Gastrocnemius medialis (tissue), 4 donors: ENCODE data around the gene SYTL2. TPM values are rescaled to one million over a fixed set of nuclear protein-coding genes. Genes with fewer than 3 reads are reported as not detected.

ENCODE experiments used
- ATAC-seq, 2 donors: fragments of 150-250 bp; one replicate each; pipeline ENCODE4 v1.9.1; 2016
- DNase-seq, 2 donors: peaks; one replicate each; pipeline ENCODE4 v3.0.0-alpha.2; 2019
- H3K27ac ChIP-seq, 4 donors: fragments of 200-600 bp; sonication (generic); 1 replicate in 1 of 4; 2 replicates in 3 of 4; pipeline ENCODE4 v1.5.1; 2016 to 2018; ENCODE audit warnings: mild to moderate bottlenecking in 2 of 4, moderate library complexity in 1 of 4
- H3K27me3 ChIP-seq, 3 donors: fragments of 200-600 bp; sonication (generic) in 2 of 3; 1 replicate in 1 of 3; 2 replicates in 2 of 3; pipeline versions ENCODE4 v1.5.1 to v1.6.0; 2016 to 2019; ENCODE audit warnings: mild to moderate bottlenecking in 1 of 3, moderate library complexity in 1 of 3
- H3K36me3 ChIP-seq, 2 donors: fragments of 200-600 bp; sonication (generic) in 1 of 2; one replicate each; pipeline ENCODE4 v1.5.1; 2017 to 2018
- H3K4me1 ChIP-seq, 2 donors: fragments of 200-600 bp; sonication (generic) in 1 of 2; one replicate each; pipeline ENCODE4 v1.5.1; 2016 to 2017; ENCODE audit warnings: mild to moderate bottlenecking in 2 of 2
- H3K4me3 ChIP-seq, 4 donors: fragments of 200-600 bp; sonication (generic) in 3 of 4; 1 replicate in 1 of 4; 2 replicates in 3 of 4; pipeline ENCODE4 v1.5.1; 2016 to 2019; ENCODE audit warnings: mild to moderate bottlenecking in 2 of 4
- H3K9me3 ChIP-seq, 3 donors: fragments of 200-600 bp; sonication (generic) in 2 of 3; 1 replicate in 1 of 3; 2 replicates in 2 of 3; pipeline ENCODE4 v1.5.1; 2016 to 2019
- POLR2A ChIP-seq, 2 donors: fragments of 450-650 bp; IDR thresholded peaks; one replicate each; pipeline ENCODE4 v1.6.1; 2017; ENCODE audit warnings: antibody characterized with exemption in 2 of 2, mild to moderate bottlenecking in 2 of 2, moderate library complexity in 2 of 2
- in situ Hi-C, 4 donors: fragments of 200-750 bp; cut with MboI; loops; one replicate each; pipeline versions ENCODE4 v1.15.0 to v1.8.0; 2017; ENCODE audit warnings: low sequenced_read_pairs in 4 of 4
- intact Hi-C: fragments of 100-400 bp; cut with DNase I; formaldehyde crosslinking; loops from one replicate; pipeline ENCODE4 v1.15.1; 2023; ENCODE audit warnings: low total_unique reads
- total RNA-seq, 4 donors: library from RNA; depleted of rRNA; stranded (reverse); fragments of >200 nt; gene quantifications; one replicate each; pipeline versions ENCODE4 v1.1.0 to v1.2.3, GENCODE V29; 2016
- TF ChIP-seq, protein P1 (sequence below), 5 experiments: fragments of 450-650 bp in 3 of 5; fragments of 200-600 bp in 2 of 5; sonication (generic) in 2 of 5; IDR thresholded peaks in 4 of 5; conservative IDR thresholded peaks in 1 of 5; 1 replicate in 4 of 5; 2 replicates in 1 of 5; pipeline ENCODE4 v1.5.1; 2016 to 2019; ENCODE audit warnings: antibody characterized with exemption in 5 of 5, mild to moderate bottlenecking in 3 of 5, moderate library complexity in 3 of 5

Gene SYTL2
- total RNA-seq, 4 donors from 2014 or later: 0.97 to 11.9 (median 2.7) TPM

- no peaks in the 10 kb centered on the region for H3K9me3 ChIP-seq
- in situ Hi-C loops: no loop called here
- TF ChIP-seq, protein P1, sequence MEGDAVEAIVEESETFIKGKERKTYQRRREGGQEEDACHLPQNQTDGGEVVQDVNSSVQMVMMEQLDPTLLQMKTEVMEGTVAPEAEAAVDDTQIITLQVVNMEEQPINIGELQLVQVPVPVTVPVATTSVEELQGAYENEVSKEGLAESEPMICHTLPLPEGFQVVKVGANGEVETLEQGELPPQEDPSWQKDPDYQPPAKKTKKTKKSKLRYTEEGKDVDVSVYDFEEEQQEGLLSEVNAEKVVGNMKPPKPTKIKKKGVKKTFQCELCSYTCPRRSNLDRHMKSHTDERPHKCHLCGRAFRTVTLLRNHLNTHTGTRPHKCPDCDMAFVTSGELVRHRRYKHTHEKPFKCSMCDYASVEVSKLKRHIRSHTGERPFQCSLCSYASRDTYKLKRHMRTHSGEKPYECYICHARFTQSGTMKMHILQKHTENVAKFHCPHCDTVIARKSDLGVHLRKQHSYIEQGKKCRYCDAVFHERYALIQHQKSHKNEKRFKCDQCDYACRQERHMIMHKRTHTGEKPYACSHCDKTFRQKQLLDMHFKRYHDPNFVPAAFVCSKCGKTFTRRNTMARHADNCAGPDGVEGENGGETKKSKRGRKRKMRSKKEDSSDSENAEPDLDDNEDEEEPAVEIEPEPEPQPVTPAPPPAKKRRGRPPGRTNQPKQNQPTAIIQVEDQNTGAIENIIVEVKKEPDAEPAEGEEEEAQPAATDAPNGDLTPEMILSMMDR (IDR thresholded peaks at IDR 0.05 in 4 of 5, conservative IDR thresholded peaks at IDR 0.05 in 1 of 5): no peak
- TF ChIP-seq POLR2A (IDR thresholded peaks at IDR 0.05): no peak
- DNase-seq (no peak), ATAC-seq (no peak)
- H3K27me3 ChIP-seq: no peaks in the 10 kb centered on the region
- intact Hi-C loops: no loop called here
- no peak overlapping the region for H3K4me3 ChIP-seq
- no peak overlapping the region for H3K27ac ChIP-seq
- H3K4me1 ChIP-seq: no peaks in the 10 kb centered on the region
- no peaks in the 10 kb centered on the region for H3K36me3 ChIP-seq
These were observed 41.2 kb downstream of the SYTL2 start for GRCh38 chr11:85769771-85770170.

- no peak for DNase-seq
- H3K27me3 ChIP-seq: no peaks in the 10 kb centered on the region
- no peaks in the 10 kb centered on the region for H3K9me3 ChIP-seq
- ATAC-seq: no peak
- in situ Hi-C loops: no loop called here
- H3K27ac ChIP-seq: no peak overlapping the region
- H3K4me3 ChIP-seq: no peak overlapping the region
- H3K4me1 ChIP-seq: no peaks in the 10 kb centered on the region
- H3K36me3 ChIP-seq: no peaks in the 10 kb centered on the region
- TF ChIP-seq, protein P1 (IDR thresholded peaks at IDR 0.05 in 4 of 5, conservative IDR thresholded peaks at IDR 0.05 in 1 of 5): no peak
- TF ChIP-seq POLR2A (IDR thresholded peaks at IDR 0.05): no peak
- intact Hi-C loops: no loop called here
These were observed 42.3 kb downstream of the SYTL2 start for GRCh38 chr11:85768473-85769146.

DNA sequence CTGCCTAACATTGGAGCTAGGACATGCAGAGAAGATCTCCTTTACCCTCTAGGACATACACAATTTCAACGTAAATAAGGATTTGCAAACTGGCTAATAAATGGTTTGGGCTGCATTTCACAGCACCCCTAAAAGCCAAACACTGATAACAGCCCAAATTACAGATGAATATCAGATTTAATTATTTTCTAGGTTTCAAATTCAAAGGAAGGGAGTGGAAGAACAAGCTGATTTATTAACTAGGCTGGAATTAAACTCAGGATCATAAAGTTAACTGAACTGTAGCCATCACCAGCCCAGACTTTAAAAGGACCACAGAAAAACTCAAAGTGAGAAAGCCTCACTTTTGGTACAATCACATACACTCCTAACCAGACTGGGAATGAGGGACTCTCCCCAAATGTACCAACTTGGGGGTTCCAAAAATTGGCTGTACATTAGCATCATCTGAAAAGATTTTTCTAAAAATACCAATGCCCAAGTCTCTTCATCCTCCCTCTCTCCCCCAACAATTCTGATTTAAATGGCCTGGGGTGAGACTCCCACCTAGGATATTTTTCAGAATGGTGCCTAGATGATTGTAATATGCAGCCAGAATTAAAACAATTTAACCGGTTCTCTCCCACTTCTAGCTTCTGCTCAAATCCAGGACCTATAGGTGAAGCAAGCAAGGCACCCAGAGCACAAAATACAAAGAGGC is 43.5 kb downstream of the SYTL2 start:
- H3K9me3 ChIP-seq: no peaks in the 10 kb centered on the region
- H3K27me3 ChIP-seq: no peaks in the 10 kb centered on the region
- no peak for DNase-seq
- no peak overlapping the region for H3K27ac ChIP-seq
- intact Hi-C loops (no loop called here), in situ Hi-C loops (no loop called here)
- TF ChIP-seq POLR2A (IDR thresholded peaks at IDR 0.05): no peak
- TF ChIP-seq, protein P1 (IDR thresholded peaks at IDR 0.05 in 4 of 5, conservative IDR thresholded peaks at IDR 0.05 in 1 of 5): no peak
- no peak overlapping the region for H3K4me3 ChIP-seq
- H3K36me3 ChIP-seq: no peaks in the 10 kb centered on the region
- no peak for ATAC-seq
- no peaks in the 10 kb centered on the region for H3K4me1 ChIP-seq

DNA sequence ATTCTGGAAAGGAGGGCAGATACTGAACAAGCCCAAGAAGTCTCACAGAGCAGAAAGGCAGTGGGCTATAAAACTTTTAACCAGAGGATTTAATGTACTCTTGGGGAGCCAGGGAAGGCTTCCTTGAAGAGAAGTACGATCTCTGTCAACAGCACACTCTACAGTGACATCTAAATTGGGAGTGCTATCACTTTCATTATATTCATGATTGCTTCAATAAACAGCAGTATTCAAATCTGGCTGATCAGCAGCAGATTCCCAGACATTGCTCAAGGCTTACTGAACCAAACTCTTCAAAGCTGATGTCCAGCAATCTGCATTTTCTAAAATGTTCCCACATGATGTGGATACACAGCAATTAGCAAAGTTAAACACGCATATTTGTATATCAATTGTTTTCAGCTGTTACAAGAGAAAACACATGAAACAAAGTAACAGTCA is 44.2 kb downstream of the SYTL2 start:
- no peaks in the 10 kb centered on the region for H3K4me1 ChIP-seq
- in situ Hi-C loops (no loop called here), intact Hi-C loops (no loop called here)
- TF ChIP-seq POLR2A (IDR thresholded peaks at IDR 0.05): no peak
- TF ChIP-seq, protein P1 (IDR thresholded peaks at IDR 0.05 in 4 of 5, conservative IDR thresholded peaks at IDR 0.05 in 1 of 5): no peak
- no peak for DNase-seq
- no peak for ATAC-seq
- no peak overlapping the region for H3K27ac ChIP-seq
- no peaks in the 10 kb centered on the region for H3K27me3 ChIP-seq
- no peaks in the 10 kb centered on the region for H3K36me3 ChIP-seq
- no peak overlapping the region for H3K4me3 ChIP-seq
- no peaks in the 10 kb centered on the region for H3K9me3 ChIP-seq
